ENCODE data around the gene OR51A7.

Gene OR51A7

GRCh38 chr11:4957396-4957795 is 53.8 kb downstream of the OR51A7 start:
- no peak for DNase-seq

All from hippocampal formation (tissue), 2 donors.